Neural cell (in vitro differentiated cells): ENCODE measurements around the gene CYB5A. TPM values are rescaled to one million over a fixed set of nuclear protein-coding genes. Genes with fewer than 3 reads are reported as not detected.

Experiments
- H2AFZ ChIP-seq: fragments of 200-600, 300-800 bp; sonication (generic), shearing (Covaris generic); 2 replicates; pipeline ENCODE4 v1.6.0; 2014; ENCODE audit warnings: low read depth, mild to moderate bottlenecking, antibody characterized with exemption, low read length, moderate library complexity
- H3F3A ChIP-seq: fragments of 200-600 bp; shearing (Covaris generic); 2 replicates; pipeline ENCODE4 v1.6.1; 2016; ENCODE audit warnings: mild to moderate bottlenecking, moderate library complexity, mixed read lengths, antibody characterized with exemption, low read length; ENCODE audit not compliant: insufficient read depth, poor library complexity, severe bottlenecking
- H3K27ac ChIP-seq: fragments of 200-600, 300-800 bp; sonication (generic), shearing (Covaris generic); 2 replicates; pipeline ENCODE4 v1.5.1; 2014; ENCODE audit warnings: mild to moderate bottlenecking, low read length, moderate library complexity
- H3K27me3 ChIP-seq: fragments of 300-800, 200-600 bp; sonication (generic), shearing (Covaris generic); 2 replicates; pipeline ENCODE4 v1.6.0; 2014; ENCODE audit warnings: mild to moderate bottlenecking, low read depth, low read length, moderate library complexity; ENCODE audit not compliant: insufficient read depth
- H3K36me3 ChIP-seq: fragments of 300-800, 200-600 bp; sonication (generic), shearing (Covaris generic); 2 replicates; pipeline ENCODE4 v1.5.1; 2014; ENCODE audit warnings: mild to moderate bottlenecking, antibody characterized with exemption, low read length, moderate library complexity; ENCODE audit not compliant: insufficient read depth
- H3K4me2 ChIP-seq: fragments of 300-800, 200-600 bp; sonication (generic), shearing (Covaris generic); 2 replicates; pipeline ENCODE4 v1.6.0; 2014; ENCODE audit warnings: mild to moderate bottlenecking, low read length
- H3K4me3 ChIP-seq: fragments of 300-800, 200-600 bp; sonication (generic), shearing (Covaris generic); 2 replicates; pipeline ENCODE4 v1.5.1; 2014; ENCODE audit warnings: mild to moderate bottlenecking, low read length, moderate library complexity
- H3K79me2 ChIP-seq: fragments of 200-600 bp; shearing (Covaris generic); replicated peaks from 2 replicates; pipeline ENCODE4 v1.6.0; 2014; ENCODE audit warnings: mild to moderate bottlenecking, low read length, moderate library complexity; ENCODE audit not compliant: insufficient read depth
- H3K9ac ChIP-seq: fragments of 300-800, 200-600 bp; sonication (generic), shearing (Covaris generic); 2 replicates; pipeline ENCODE4 v1.6.1; 2016; ENCODE audit warnings: mild to moderate bottlenecking, low read length, mixed read lengths
- H3K9me2 ChIP-seq: fragments of 200-600 bp; shearing (Covaris generic); 2 replicates; pipeline ENCODE4 v1.6.1; 2016; ENCODE audit warnings: mild to moderate bottlenecking, low read length, mixed read lengths; ENCODE audit not compliant: insufficient read depth
- H3K9me3 ChIP-seq: fragments of 200-600, 300-800 bp; sonication (generic), shearing (Covaris generic); 2 replicates; pipeline ENCODE4 v1.6.1; 2016; ENCODE audit warnings: mild to moderate bottlenecking, mixed run types, low read length, moderate library complexity, mixed read lengths
- H4K20me1 ChIP-seq: fragments of 200-600 bp; shearing (Covaris generic); 2 replicates; pipeline ENCODE4 v1.6.1; 2016; ENCODE audit warnings: mild to moderate bottlenecking, mixed run types; ENCODE audit not compliant: insufficient read depth
- EP300 ChIP-seq: fragments of 450-650 bp; conservative IDR thresholded peaks from 2 replicates; pipeline ENCODE4 v1.6.1; 2014; ENCODE audit warnings: antibody characterized with exemption, mild to moderate bottlenecking, moderate library complexity; ENCODE audit not compliant: poor library complexity, severe bottlenecking
- MXI1 ChIP-seq: fragments of 450-650 bp; conservative IDR thresholded peaks from 2 replicates; pipeline ENCODE4 v1.6.1; 2014; ENCODE audit warnings: antibody characterized with exemption, mild to moderate bottlenecking; ENCODE audit not compliant: poor library complexity, severe bottlenecking
- SMC3 ChIP-seq: fragments of 450-650 bp; conservative IDR thresholded peaks from 2 replicates; pipeline ENCODE4 v1.6.1; 2014; ENCODE audit warnings: antibody characterized with exemption, mild to moderate bottlenecking, moderate library complexity; ENCODE audit not compliant: poor library complexity
- TAF1 ChIP-seq: IDR thresholded peaks from 2 replicates; pipeline ENCODE4 v1.6.1; 2012; ENCODE audit warnings: low read depth
- polyA plus RNA-seq: library from polyadenylated mRNA; depleted of rRNA; stranded (reverse); fragments of >200 nt; gene quantifications from 2 replicates; pipeline ENCODE4 v1.2.3, GENCODE V29; 2014
- TF ChIP-seq, protein P1 (sequence below): fragments of 450-650 bp; IDR thresholded peaks from 2 replicates; pipeline ENCODE4 v1.5.1; 2014; ENCODE audit warnings: antibody characterized with exemption, mild to moderate bottlenecking, moderate library complexity; ENCODE audit not compliant: poor library complexity, severe bottlenecking
- TF ChIP-seq, protein P2 (sequence below): IDR thresholded peaks from 2 replicates; pipeline ENCODE4 v1.6.1; 2012; ENCODE audit warnings: borderline replicate concordance

Gene CYB5A
- polyA plus RNA-seq, 1 donor from 2014 or later: 35.4 TPM

DNA sequence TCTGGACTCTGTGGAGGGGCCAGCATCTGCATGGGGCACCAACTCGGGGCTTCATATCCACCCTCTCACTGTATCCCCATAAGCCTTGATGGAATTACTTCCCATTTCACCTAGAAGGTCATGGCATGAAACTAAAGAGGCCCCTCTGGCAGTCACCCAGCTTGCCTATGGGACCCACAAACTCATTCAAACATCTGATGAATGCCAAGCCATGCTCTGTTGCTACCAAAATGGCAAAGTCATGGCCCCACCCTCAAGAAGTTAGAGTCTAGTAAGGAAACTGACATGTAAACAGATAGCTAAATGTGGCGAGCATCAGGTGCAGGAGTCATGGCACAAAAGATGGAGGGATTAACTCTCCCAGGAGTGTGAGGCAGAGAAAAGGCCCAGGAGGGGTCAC lies 14.5 kb downstream of the CYB5A start:
- Histone ChIP-seq H3K27me3 (no peaks in the 10 kb centered on the region), H3K9me2 (no peaks in the 10 kb centered on the region), H3K36me3 (no peaks in the 10 kb centered on the region), H3K4me2 (no peak overlapping the region), H3K4me3 (no peak overlapping the region), H2AFZ (no peak overlapping the region), H3K9me3 (no peaks in the 10 kb centered on the region), H4K20me1 (no peaks in the 10 kb centered on the region), H3K27ac (no peak overlapping the region), H3F3A (no peaks in the 10 kb centered on the region), H3K79me2 (no peaks in the 10 kb centered on the region), H3K9ac (no peak overlapping the region)
- no peak for TF ChIP-seq SMC3

DNA sequence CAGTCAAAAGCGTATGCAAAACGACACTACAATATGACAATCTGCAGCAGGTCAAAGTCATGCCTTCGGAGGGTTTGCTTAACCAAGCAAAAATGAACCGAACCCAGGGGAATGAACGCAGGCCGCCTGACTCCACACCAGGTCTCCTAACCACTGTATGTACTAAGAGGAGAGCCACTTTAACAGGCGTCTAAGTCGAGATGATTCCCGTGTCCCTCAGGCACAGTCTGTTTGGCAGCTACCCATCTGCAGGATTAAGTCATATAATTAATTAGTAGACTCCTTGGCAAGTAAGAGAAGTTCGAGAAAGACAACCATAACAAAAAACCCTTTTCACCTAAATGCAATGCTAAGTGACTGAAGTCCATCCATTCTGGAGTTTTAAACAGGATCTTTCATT lies 15.2 kb downstream of the CYB5A start:
- no peak overlapping the region for H3K4me2 ChIP-seq
- no peaks in the 10 kb centered on the region for H3K79me2 ChIP-seq
- H3K36me3 ChIP-seq: no peaks in the 10 kb centered on the region
- H4K20me1 ChIP-seq: no peaks in the 10 kb centered on the region
- H3K27ac ChIP-seq: no peak overlapping the region
- no peaks in the 10 kb centered on the region for H3K9me2 ChIP-seq
- no peaks in the 10 kb centered on the region for H3F3A ChIP-seq
- H3K9me3 ChIP-seq: no peaks in the 10 kb centered on the region
- no peak for TF ChIP-seq TAF1
- H2AFZ ChIP-seq: no peak overlapping the region
- no peak overlapping the region for H3K9ac ChIP-seq
- H3K27me3 ChIP-seq: no peaks in the 10 kb centered on the region
- H3K4me3 ChIP-seq: no peak overlapping the region

DNA sequence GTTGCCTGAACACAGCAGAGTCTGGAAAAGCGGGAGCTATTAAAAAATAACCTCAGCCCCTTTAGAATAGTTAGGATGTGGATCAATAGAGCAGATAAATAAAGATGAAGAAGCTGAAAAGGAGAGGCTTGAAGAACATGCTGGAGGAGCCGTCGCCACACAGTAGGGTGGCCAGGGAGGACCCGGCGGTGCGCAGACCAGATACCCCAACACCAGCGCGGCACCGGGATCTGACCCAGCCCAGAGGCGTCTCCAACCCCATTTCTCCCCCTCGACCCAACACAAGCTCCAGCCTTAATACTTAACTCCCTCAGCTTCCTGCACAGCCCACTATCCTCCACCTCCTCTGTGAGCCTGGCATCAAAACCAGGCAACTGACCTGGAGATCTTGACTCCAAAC lies 16.0 kb downstream of the CYB5A start:
- H3K36me3 ChIP-seq: no peaks in the 10 kb centered on the region
- H3K9me3 ChIP-seq: no peaks in the 10 kb centered on the region
- H3K79me2 ChIP-seq: no peaks in the 10 kb centered on the region
- H3K27ac ChIP-seq: no peak overlapping the region
- TF ChIP-seq, protein P1, sequence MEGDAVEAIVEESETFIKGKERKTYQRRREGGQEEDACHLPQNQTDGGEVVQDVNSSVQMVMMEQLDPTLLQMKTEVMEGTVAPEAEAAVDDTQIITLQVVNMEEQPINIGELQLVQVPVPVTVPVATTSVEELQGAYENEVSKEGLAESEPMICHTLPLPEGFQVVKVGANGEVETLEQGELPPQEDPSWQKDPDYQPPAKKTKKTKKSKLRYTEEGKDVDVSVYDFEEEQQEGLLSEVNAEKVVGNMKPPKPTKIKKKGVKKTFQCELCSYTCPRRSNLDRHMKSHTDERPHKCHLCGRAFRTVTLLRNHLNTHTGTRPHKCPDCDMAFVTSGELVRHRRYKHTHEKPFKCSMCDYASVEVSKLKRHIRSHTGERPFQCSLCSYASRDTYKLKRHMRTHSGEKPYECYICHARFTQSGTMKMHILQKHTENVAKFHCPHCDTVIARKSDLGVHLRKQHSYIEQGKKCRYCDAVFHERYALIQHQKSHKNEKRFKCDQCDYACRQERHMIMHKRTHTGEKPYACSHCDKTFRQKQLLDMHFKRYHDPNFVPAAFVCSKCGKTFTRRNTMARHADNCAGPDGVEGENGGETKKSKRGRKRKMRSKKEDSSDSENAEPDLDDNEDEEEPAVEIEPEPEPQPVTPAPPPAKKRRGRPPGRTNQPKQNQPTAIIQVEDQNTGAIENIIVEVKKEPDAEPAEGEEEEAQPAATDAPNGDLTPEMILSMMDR: no peak
- TF ChIP-seq EP300 (no peak), TAF1 (no peak), MXI1 (no peak)
- TF ChIP-seq, protein P2, sequence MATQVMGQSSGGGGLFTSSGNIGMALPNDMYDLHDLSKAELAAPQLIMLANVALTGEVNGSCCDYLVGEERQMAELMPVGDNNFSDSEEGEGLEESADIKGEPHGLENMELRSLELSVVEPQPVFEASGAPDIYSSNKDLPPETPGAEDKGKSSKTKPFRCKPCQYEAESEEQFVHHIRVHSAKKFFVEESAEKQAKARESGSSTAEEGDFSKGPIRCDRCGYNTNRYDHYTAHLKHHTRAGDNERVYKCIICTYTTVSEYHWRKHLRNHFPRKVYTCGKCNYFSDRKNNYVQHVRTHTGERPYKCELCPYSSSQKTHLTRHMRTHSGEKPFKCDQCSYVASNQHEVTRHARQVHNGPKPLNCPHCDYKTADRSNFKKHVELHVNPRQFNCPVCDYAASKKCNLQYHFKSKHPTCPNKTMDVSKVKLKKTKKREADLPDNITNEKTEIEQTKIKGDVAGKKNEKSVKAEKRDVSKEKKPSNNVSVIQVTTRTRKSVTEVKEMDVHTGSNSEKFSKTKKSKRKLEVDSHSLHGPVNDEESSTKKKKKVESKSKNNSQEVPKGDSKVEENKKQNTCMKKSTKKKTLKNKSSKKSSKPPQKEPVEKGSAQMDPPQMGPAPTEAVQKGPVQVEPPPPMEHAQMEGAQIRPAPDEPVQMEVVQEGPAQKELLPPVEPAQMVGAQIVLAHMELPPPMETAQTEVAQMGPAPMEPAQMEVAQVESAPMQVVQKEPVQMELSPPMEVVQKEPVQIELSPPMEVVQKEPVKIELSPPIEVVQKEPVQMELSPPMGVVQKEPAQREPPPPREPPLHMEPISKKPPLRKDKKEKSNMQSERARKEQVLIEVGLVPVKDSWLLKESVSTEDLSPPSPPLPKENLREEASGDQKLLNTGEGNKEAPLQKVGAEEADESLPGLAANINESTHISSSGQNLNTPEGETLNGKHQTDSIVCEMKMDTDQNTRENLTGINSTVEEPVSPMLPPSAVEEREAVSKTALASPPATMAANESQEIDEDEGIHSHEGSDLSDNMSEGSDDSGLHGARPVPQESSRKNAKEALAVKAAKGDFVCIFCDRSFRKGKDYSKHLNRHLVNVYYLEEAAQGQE: no peak
- no peaks in the 10 kb centered on the region for H3F3A ChIP-seq
- H3K9me2 ChIP-seq: no peaks in the 10 kb centered on the region
- H3K4me3 ChIP-seq: no peak overlapping the region
- no peaks in the 10 kb centered on the region for H4K20me1 ChIP-seq
- H3K4me2 ChIP-seq: no peak overlapping the region
- H2AFZ ChIP-seq: no peak overlapping the region
- H3K9ac ChIP-seq: no peak overlapping the region
- no peaks in the 10 kb centered on the region for H3K27me3 ChIP-seq
